Subcutaneous adipose tissue (tissue), 4 donors: ENCODE data around the gene CD44. TPM values are rescaled to one million over a fixed set of nuclear protein-coding genes. Genes with fewer than 3 reads are reported as not detected.

Experiments
- total RNA-seq, 4 donors: library from RNA; depleted of rRNA; stranded (reverse); fragments of >200 nt; gene quantifications; one replicate each; pipeline ENCODE4 v1.1.0, GENCODE V29; 2016
- TF ChIP-seq, protein P1 (sequence below): fragments of 450-650 bp; IDR thresholded peaks from one replicate; pipeline ENCODE4 v1.5.1; 2016; ENCODE audit warnings: low read depth, mild to moderate bottlenecking, control low read depth, antibody characterized with exemption, moderate library complexity

Gene CD44
- total RNA-seq, 4 donors from 2014 or later = 103 to 438 (median 231) TPM

DNA sequence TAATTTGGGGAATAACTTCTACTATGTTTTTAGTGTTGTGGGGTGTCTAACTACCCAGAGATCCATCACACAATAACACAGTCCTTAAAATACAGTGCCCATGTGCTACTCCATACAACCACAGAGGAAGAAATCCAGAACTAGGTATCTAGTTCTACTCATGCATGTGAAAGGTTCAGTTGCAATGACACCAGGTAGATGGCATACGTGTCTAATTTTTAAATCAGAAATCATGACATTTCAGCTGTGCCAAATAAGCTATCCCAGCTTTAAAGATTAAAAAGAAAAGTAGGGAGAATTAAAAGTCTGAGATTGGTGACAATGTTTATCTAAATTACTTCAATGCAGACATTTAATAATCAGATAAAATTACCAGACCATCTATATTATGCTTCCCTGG is 122.2 kb downstream of the CD44 start:
- TF ChIP-seq, protein P1, sequence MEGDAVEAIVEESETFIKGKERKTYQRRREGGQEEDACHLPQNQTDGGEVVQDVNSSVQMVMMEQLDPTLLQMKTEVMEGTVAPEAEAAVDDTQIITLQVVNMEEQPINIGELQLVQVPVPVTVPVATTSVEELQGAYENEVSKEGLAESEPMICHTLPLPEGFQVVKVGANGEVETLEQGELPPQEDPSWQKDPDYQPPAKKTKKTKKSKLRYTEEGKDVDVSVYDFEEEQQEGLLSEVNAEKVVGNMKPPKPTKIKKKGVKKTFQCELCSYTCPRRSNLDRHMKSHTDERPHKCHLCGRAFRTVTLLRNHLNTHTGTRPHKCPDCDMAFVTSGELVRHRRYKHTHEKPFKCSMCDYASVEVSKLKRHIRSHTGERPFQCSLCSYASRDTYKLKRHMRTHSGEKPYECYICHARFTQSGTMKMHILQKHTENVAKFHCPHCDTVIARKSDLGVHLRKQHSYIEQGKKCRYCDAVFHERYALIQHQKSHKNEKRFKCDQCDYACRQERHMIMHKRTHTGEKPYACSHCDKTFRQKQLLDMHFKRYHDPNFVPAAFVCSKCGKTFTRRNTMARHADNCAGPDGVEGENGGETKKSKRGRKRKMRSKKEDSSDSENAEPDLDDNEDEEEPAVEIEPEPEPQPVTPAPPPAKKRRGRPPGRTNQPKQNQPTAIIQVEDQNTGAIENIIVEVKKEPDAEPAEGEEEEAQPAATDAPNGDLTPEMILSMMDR = no peak

DNA sequence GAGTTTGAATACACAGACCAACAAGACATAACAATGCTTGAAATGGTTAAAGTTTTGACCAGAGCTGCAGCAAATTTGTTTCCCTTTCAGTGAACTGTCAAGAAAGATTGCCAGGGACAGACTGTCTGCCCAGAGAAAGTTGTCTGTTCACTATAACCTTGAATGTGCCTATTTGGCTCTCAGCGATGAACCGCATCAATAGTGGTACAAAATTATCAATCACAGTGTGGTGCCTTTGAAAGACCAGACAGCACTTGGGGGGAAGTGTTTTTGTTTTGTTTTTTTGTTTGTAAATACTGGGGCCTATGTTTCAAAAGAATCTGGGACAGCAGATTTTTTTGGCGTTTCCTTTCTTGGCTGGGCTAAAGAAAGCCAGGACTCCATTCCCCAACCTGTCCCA is 123.1 kb downstream of the CD44 start:
- TF ChIP-seq, protein P1 = no peak

DNA sequence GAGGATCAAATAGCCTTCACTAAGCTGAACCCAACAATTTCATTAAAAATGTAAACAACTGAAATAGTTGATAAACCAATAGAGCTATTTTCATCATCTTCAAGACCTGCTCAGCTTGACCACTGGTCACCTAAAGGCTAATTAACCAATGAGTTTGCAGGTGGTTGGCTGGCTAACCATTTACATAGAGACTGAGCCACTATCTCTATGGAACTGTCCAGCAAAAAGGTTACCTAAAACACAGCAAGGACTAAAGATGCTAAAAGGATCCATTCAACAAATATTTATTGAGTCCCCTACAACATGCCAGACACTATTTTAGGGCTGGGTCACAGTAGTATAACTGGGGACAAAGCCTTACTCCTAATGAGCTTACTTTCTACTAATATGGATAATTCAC is 123.8 kb downstream of the CD44 start:
- TF ChIP-seq, protein P1 = no peak

DNA sequence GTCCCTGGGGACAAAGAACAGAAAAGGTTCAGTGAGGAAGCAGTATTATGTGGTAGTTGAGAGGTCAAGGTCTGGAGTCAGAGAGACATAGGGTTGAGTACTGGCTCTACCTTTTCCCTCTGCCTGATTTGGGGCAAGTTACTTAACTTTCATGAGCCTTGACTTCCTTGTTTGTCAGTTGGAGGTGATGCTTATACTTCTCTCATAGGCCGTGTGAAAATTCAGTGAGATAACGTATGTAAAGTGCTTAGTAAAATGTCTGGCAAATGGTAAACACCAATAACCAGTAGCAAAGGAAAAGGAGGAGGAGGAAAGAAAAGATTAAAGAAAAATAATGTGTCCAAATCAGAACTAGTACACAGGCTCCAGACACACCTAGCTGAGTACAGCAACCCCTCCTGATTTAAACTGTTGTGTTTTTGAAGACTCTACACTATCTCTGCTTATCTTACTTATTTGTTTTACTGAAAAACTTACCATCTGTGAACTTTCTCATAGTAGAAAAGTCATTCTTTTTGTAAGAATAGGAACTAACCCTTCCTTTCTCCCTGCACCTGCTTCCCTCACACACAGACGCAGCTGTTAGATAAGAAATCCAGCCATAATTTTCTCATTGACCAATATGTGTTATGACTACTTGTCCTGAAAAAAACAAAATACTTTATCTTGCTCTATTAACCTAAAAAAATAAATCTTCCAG is 126.9 kb downstream of the CD44 start:
- TF ChIP-seq, protein P1 = no peak

DNA sequence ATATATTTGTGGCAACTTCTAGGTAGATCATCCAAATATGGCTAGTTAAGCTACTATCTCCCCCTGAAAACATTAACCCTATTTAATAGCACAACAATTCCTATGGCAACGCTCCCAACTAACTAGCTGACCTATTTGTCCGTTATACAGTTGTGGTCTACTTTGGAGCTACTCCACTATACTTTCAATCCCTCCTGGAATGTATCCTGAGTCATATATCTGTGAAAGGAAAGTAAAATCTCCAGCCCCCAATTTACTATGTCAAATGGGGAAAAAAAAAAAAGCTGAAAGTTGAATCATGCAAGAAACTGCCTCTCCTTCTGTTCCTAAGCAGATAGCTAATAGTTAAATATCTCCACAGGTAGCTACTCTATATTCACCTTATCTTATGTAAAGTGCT is 128.5 kb downstream of the CD44 start:
- TF ChIP-seq, protein P1 = no peak

DNA sequence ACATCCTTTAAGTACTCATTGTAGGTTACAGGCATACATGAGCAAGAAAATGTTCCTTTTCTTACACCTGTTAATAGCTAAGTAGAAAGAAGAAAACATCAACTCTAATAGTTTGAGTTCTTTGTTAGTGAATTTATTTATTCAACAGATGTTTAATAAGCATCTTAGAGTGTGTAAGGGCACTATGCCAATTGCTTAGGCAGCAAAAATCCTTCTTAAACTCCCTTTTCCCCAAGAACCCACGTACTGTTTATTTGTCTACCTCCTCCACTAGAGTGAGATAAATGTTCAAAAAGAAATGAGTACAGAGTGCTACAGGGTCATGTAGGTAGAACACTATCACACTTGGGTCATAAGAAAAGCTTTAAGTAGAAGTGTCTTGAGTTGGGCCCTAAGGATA is 131.4 kb downstream of the CD44 start:
- TF ChIP-seq, protein P1 = no peak

DNA sequence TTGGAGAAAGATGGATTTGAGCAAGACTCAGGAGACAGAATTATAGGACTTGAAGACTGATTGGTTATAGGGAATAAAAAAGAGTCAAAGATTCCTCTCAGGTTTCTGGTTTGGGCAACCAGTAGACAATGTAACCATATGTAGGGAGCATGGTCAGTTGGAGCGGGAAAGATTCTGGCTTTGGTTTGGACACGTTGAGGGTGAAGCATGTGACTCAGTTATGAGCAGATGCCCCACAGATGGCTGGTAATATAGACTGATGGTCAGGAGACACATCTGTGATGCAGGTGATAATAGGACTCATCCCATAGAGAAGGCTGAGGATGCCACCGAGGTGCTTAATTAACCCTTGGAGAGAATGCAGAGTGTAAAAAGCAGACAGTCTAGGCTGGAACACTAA is 132.1 kb downstream of the CD44 start:
- TF ChIP-seq, protein P1 = no peak
